Measurements from ENCODE around the gene SPON1. TPM values are rescaled to one million over a fixed set of nuclear protein-coding genes. Genes with fewer than 3 reads are reported as not detected.

Gene SPON1
- total and polyA plus RNA-seq, 2 donors (not counting 1 experiment from before 2014, with no cell fraction given) = 0.30 TPM; not detected in 1

- Histone ChIP-seq H3K27me3 (replicated peaks in 1 of 4; ENCODE audit: control extremely low read depth in 1 of 4, control insufficient read depth in 3 of 4, insufficient read depth in 4 of 4, low read length in 3 of 4) (no peaks in the 10 kb centered on the region), H4K20me1 (ENCODE audit: control insufficient read depth, insufficient read depth, low read length, poor library complexity, severe bottlenecking) (no peaks in the 10 kb centered on the region), H3K4me3 (ENCODE audit: control extremely low read depth in 1 of 5, extremely low read depth in 1 of 5, insufficient read depth in 1 of 5, low read depth in 2 of 5, low read length in 4 of 5) (no peak overlapping the region), H3K9ac (ENCODE audit: low read length) (no peak overlapping the region), H3K4me1 (ENCODE audit: control insufficient read depth in 2 of 2, insufficient read depth in 2 of 2, low read length in 2 of 2) (no peaks in the 10 kb centered on the region), H2AFZ (ENCODE audit: insufficient read depth, low read depth, low read length, poor library complexity, severe bottlenecking) (no peak overlapping the region), H3K27ac (ENCODE audit: low read length in 2 of 2) (no peak overlapping the region), H3K9me3 (ENCODE audit: control extremely low read depth in 1 of 3, control insufficient read depth in 2 of 3, insufficient read depth in 1 of 3, low read length in 2 of 3) (no peaks in the 10 kb centered on the region), H3K36me3 (replicated peaks in 1 of 2; ENCODE audit: control extremely low read depth in 1 of 2, control insufficient read depth in 1 of 2, extremely low read depth in 1 of 2, insufficient read depth in 2 of 2, low read length in 1 of 2) (no peaks in the 10 kb centered on the region), H3K79me2 (ENCODE audit: control insufficient read depth, insufficient read depth, low read length) (no peaks in the 10 kb centered on the region), H3K4me2 (replicated peaks; ENCODE audit: low read depth, low read length, poor library complexity, severe bottlenecking) (no peak overlapping the region)
- Mint-ChIP-seq H3K4me1 (no peaks in the 10 kb centered on the region), H3K27me3 (peaks cover 7% of the 10 kb centered on the region), H3K4me3 (no peak overlapping the region), H3K9me3 (ENCODE audit: insufficient read depth) (no peaks in the 10 kb centered on the region), H3K27ac (no peak overlapping the region)
- DNase-seq (no peak), ATAC-seq (ENCODE audit: low read depth) (no peak)
- intact Hi-C loops (cut with micrococcal nuclease) = no loop called here
- TF ChIP-seq EZH2 (IDR thresholded peaks at IDR 0.05; ENCODE audit: borderline replicate concordance, insufficient read depth, low read depth, low read length, poor library complexity, severe bottlenecking) (no peak), CTCF (IDR thresholded peaks at IDR 0.05) (no peak)
- POLR2A ChIA-PET = no interaction called here
- whole genome bisulfite sequencing (ENCODE audit: insufficient coverage) = 88% methylated on average over 1 of the region's 2 CpGs
- CTCF ChIA-PET = no interaction called here
Measured at GRCh38 chr11:14144934-14145333, 182.4 kb downstream of the SPON1 start.

GRCh38 chr11:14148653-14149273 lies 186.2 kb downstream of the SPON1 start:
- H3K4me3 ChIP-seq (ENCODE audit: control extremely low read depth in 1 of 5, extremely low read depth in 1 of 5, insufficient read depth in 1 of 5, low read depth in 2 of 5, low read length in 4 of 5) = no peak overlapping the region
- Mint-ChIP-seq H3K4me1 (no peaks in the 10 kb centered on the region), H3K27ac (no peak overlapping the region), H3K4me3 (no peak overlapping the region), H3K9me3 (ENCODE audit: insufficient read depth) (peaks cover 4% of the 10 kb centered on the region), H3K27me3 (peaks cover 23% of the 10 kb centered on the region)
- H3K4me1 ChIP-seq (ENCODE audit: control insufficient read depth in 2 of 2, insufficient read depth in 2 of 2, low read length in 2 of 2) = no peaks in the 10 kb centered on the region
- H3K9me3 ChIP-seq (ENCODE audit: control extremely low read depth in 1 of 3, control insufficient read depth in 2 of 3, insufficient read depth in 1 of 3, low read length in 2 of 3) = peaks cover 0 to 7% (median 5%) of the 10 kb centered on the region in 3 donors
- H3K4me2 ChIP-seq (replicated peaks; ENCODE audit: low read depth, low read length, poor library complexity, severe bottlenecking) = no peak overlapping the region
- H3K9ac ChIP-seq (ENCODE audit: low read length) = no peak overlapping the region
- ChIA-PET CTCF (interaction anchor here (0.9 to 5.6 kb wide), 10 partner anchors 9 to 805 kb away, joined by 3 to 35 read pairs (median 4); no protein-coding TSS in a partner anchor), POLR2A (no interaction called here)
- H4K20me1 ChIP-seq (ENCODE audit: control insufficient read depth, insufficient read depth, low read length, poor library complexity, severe bottlenecking) = no peaks in the 10 kb centered on the region
- H3K27me3 ChIP-seq (replicated peaks in 1 of 4; ENCODE audit: control extremely low read depth in 1 of 4, control insufficient read depth in 3 of 4, insufficient read depth in 4 of 4, low read length in 3 of 4) = peaks cover 0 to 4% (median 2%) of the 10 kb centered on the region in 4 experiments
- intact Hi-C loops (cut with micrococcal nuclease) = loop anchor here (1.0 kb wide), 2 partner anchors 192 to 376 kb away; no protein-coding TSS in a partner anchor
- no CpG with 5 or more reads among the region's 3 CpGs for WGBS (ENCODE audit: insufficient coverage)
- H2AFZ ChIP-seq (ENCODE audit: insufficient read depth, low read depth, low read length, poor library complexity, severe bottlenecking) = no peak overlapping the region
- no peaks in the 10 kb centered on the region for H3K79me2 ChIP-seq (ENCODE audit: control insufficient read depth, insufficient read depth, low read length)
- TF ChIP-seq CTCF (IDR thresholded peaks at IDR 0.05) (peak; percentile 63), EZH2 (IDR thresholded peaks at IDR 0.05; ENCODE audit: borderline replicate concordance, insufficient read depth, low read depth, low read length, poor library complexity, severe bottlenecking) (no peak)
- no peak overlapping the region for H3K27ac ChIP-seq (ENCODE audit: low read length in 2 of 2)
- ATAC-seq (ENCODE audit: low read depth) (peak; percentile 14), DNase-seq (peak; percentile 30)
- H3K36me3 ChIP-seq (replicated peaks in 1 of 2; ENCODE audit: control extremely low read depth in 1 of 2, control insufficient read depth in 1 of 2, extremely low read depth in 1 of 2, insufficient read depth in 2 of 2, low read length in 1 of 2) = no peaks in the 10 kb centered on the region

All from B cell (primary cell).